Measurements from ENCODE around the gene CARNS1. TPM values are rescaled to one million over a fixed set of nuclear protein-coding genes. Genes with fewer than 3 reads are reported as not detected.

CARNS1 gene
- total RNA-seq, 1 experiment from 2014 or later, result not detected

GRCh38 chr11:67378544-67378943 is 36.9 kb upstream of the CARNS1 start:
- no peak overlapping the region for H3K4me3 Mint-ChIP-seq (ENCODE audit: low read depth, unreplicated experiment)
- peaks cover 63% of the 10 kb centered on the region for H3K4me1 Mint-ChIP-seq (ENCODE audit: low read depth, unreplicated experiment)
- no peaks in the 10 kb centered on the region for H3K27me3 Mint-ChIP-seq (ENCODE audit: unreplicated experiment)
- CTCF ChIA-PET, result interaction anchor here (0.6 to 4.9 kb wide), 4 partner anchors 8 to 33 kb away, joined by 3 to 46 read pairs (median 4); no protein-coding TSS in a partner anchor
- DNase-seq, result no peak
- BruUV-seq (replicated peaks), result no TSS peak
- no peaks in the 10 kb centered on the region for H3K9me3 Mint-ChIP-seq (ENCODE audit: low read depth, unreplicated experiment)
- no peak overlapping the region for H3K27ac Mint-ChIP-seq (ENCODE audit: unreplicated experiment)
- peaks cover 35% of the 10 kb centered on the region for H3K36me3 Mint-ChIP-seq (ENCODE audit: insufficient read depth, unreplicated experiment)
- intact Hi-C loops (cut with micrococcal nuclease; ENCODE audit: unreplicated experiment), result no loop called here
- no peak for TF ChIP-seq CTCF (IDR thresholded peaks at IDR 0.05; ENCODE audit: unreplicated experiment)

- BruUV-seq (replicated peaks), result no TSS peak
- CTCF ChIA-PET, result interaction anchor here (0.6 to 4.9 kb wide), 5 partner anchors 10 to 58 kb away, joined by 3 to 46 read pairs (median 3); partner anchors contain the start of gene POLD4
- DNase-seq, result no peak
- Mint-ChIP-seq H3K4me1 (ENCODE audit: low read depth, unreplicated experiment) (peaks cover 63% of the 10 kb centered on the region), H3K27ac (ENCODE audit: unreplicated experiment) (no peak overlapping the region), H3K9me3 (ENCODE audit: low read depth, unreplicated experiment) (no peaks in the 10 kb centered on the region), H3K27me3 (ENCODE audit: unreplicated experiment) (no peaks in the 10 kb centered on the region), H3K4me3 (ENCODE audit: low read depth, unreplicated experiment) (peak overlapping the region; percentile 26), H3K36me3 (ENCODE audit: insufficient read depth, unreplicated experiment) (peaks cover 27% of the 10 kb centered on the region)
- TF ChIP-seq CTCF (IDR thresholded peaks at IDR 0.05; ENCODE audit: unreplicated experiment), result no peak
- intact Hi-C loops (cut with micrococcal nuclease; ENCODE audit: unreplicated experiment), result loop anchor here (5.0 to 10.0 kb wide), 2 partner anchors 32 to 115 kb away; partner anchors contain the start of gene GRK2
These were observed 36.1 kb upstream of the CARNS1 start for GRCh38 chr11:67379061-67380058.

DNA sequence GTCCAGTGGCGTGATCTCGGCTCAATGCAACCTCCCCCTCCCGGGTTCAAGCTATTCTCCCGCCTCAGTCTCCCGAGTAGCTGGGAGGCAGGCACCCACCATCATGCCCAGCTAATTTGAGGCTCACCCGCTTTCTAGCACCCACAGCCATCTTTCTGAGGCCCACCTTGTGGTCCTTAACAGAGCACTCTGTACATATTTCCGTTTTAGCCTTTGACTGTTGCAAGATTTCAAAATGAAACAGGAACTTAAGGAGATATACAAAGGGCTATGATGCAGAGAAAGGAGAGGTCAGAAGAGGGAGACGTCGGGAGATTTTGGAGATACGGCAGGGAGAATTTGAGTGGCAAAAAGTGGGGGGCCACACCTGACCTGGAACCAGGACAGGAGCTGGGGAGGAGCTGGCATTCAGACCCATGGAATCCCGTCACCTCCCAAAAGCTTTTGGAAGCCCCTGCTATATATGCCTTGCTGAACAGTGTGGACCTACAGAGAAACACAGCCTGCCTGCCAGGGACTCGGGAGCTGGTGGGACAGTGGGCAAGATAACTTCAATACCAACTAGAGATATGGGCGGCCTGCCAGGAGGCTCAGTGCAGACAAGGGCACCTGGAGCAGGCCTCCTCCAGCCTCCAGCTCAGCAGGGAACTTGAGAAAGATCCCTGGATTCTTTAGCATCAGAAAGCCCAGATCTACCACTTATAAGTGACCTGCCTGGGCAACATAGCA is 34.1 kb upstream of the CARNS1 start:
- CTCF ChIA-PET, result interaction anchor here (0.5 to 4.9 kb wide), 15 partner anchors 8 to 78 kb away, joined by 3 to 46 read pairs (median 5); partner anchors contain the start of genes CLCF1, POLD4, PPP1CA and SSH3
- H3K4me3 Mint-ChIP-seq (ENCODE audit: low read depth, unreplicated experiment), result no peak overlapping the region
- no peaks in the 10 kb centered on the region for H3K27me3 Mint-ChIP-seq (ENCODE audit: unreplicated experiment)
- intact Hi-C loops (cut with micrococcal nuclease; ENCODE audit: unreplicated experiment), result loop anchor here (5.0 to 10.0 kb wide), 2 partner anchors 34 to 117 kb away; partner anchors contain the start of gene GRK2
- no TSS peak for BruUV-seq (replicated peaks)
- no peak for DNase-seq
- TF ChIP-seq CTCF (IDR thresholded peaks at IDR 0.05; ENCODE audit: unreplicated experiment), result no peak
- H3K4me1 Mint-ChIP-seq (ENCODE audit: low read depth, unreplicated experiment), result peaks cover 70% of the 10 kb centered on the region
- H3K27ac Mint-ChIP-seq (ENCODE audit: unreplicated experiment), result peak overlapping the region; percentile 51
- H3K9me3 Mint-ChIP-seq (ENCODE audit: low read depth, unreplicated experiment), result no peaks in the 10 kb centered on the region
- H3K36me3 Mint-ChIP-seq (ENCODE audit: insufficient read depth, unreplicated experiment), result peaks cover 20% of the 10 kb centered on the region

Data from Calu3 (cell line).